Stimulated activated CD8-positive, alpha-beta memory T cell treated with anti-CD3 and anti-CD28 coated beads, Interleukin-12 subunit alpha, Interleukin-12 subunit beta, amount 100 ng/mL, for 1 hour (primary cell): ENCODE data around the gene POM121L12.

Experiments used
- DNase-seq: peaks from one replicate; pipeline ENCODE4 v3.0.0-alpha.2; 2020; ENCODE audit warnings: low read depth

Gene POM121L12

DNA sequence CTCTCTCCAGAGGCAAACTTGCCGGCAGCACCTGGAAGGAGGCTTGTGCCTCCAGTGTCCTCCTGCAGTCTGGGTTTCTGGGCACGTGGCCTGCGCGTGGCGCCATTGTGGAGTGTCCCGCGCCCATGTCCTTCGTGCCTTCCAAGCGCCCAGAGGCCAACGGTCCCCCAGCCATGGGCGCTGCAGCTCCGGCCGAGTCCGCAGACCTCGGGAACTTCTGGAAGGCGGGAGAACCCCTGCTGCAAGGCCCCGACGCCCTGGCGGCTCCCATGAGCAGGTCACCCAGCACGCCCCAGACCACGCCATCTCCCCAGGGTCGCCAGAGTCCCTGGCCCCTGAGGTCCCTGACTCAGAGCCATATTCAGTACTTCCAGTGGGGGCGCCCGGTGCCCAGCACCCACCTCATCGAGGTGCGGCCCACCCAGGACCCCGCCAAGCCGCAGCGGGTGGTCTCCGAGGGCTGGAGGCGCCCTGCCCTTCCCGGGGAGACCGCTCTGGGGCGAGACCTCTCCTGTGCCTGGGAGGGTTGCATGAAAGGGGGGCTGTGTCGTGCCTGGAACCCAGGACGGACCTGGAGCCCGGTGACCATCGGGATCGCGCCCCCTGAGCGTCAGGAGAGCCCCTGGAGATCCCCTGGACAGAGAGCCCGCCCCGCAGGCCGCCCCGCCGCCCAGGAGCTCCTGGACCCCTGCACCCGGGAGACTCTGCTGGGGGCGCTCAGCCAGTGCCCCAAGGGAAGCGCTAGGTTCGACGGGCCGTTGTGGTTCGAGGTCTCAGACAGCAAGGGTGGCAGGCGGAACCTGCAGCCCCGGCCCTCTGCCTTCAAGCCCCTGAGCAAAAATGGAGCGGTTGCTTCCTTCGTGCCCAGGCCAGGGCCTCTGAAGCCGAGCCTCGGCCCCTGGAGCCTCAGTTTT lies at the start of gene POM121L12:
Gene POM121L12, plus strand, starts transcription at position 135 of the 914 bp plus-strand sequence. Its CDS starts 39 bp downstream, at position 174.
- DNase-seq: no peak

DNA sequence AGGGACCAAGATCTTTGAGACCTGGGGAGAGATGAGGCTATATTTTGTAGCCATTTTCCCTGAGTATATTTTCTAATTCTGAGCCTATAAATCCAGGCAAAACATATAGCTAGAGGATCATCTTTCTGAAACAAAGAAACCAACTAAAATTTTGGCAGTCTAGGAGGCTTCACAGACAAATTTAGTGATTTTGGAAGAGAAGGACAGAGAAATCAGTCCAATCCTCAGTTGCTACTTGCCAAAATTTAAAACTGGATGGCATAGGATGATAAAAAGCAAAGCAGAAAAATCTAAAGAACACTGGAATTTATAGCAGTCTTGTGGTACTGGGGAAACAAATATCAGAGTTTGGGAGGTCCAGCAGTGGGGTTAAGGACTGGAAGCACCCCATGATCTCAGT lies 43.4 kb upstream of the POM121L12 start:
- DNase-seq: no peak

DNA sequence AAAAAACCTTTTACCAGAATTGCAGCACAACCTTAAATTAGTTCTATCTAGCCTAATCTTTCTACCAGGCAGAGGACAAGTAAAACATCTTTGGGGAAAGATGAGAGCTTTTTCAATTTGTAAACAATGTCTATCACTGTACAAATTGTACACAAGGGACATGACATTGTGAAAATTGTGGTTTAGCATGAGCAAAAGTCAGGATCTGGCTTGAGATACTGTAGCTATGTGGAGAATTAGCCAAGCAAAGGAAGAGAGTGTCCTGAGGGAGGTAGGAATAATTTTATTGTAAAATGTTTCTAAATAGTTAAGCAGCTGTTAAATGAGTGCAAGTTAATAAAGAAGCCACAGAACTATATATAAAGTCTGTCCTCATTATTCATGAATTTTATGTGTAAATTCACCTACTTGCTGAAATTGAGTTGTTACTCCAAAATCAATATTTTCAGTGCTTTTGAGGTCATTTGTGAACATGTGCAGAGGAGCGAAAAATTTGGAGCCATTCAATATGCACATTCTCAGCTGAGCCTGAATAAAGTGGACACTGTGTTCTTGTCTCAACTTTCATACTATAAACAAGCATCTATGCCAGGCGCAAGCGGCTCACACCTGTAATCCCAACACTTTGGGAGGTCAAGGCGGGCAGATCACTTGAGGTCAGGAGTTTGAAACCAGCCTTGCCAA lies 42.8 kb upstream of the POM121L12 start:
- no peak for DNase-seq

DNA sequence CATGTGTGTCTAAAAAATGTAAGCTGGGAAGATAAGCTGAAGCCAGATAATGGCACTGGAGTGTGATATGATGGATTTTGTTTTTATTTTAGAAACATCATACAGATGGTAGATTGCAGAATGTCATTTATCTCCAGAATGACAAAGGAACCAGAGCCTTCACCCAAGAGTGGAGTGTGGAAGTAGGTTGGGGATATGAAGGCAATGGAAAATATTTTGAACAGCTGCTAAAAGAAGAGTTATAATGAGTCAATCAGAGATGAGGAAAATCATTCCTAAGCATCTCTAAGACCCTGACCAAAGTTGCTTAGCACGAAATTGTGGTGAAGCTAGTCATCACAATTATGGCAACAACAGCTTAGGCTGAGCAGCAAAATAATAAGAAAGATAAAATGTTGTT lies 39.8 kb upstream of the POM121L12 start:
- DNase-seq: no peak

DNA sequence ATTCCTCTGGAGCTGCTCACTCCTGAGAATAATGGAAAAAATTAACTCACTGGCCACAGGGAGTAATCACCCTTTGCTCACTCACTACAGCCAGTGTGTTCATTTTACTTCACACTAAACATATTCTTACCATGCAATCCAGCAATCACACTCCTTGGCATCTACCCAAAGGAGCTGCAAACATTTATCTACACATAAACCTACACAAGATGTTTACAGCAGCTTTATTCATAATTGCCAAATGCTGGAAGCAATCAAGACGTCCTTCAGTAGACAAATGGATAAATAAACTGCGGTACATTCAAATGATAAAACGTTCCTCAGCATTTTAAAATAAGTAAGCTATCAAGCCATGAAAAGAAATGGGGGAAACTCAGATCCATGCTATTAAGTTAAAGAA lies 34.2 kb upstream of the POM121L12 start:
- no peak for DNase-seq

DNA sequence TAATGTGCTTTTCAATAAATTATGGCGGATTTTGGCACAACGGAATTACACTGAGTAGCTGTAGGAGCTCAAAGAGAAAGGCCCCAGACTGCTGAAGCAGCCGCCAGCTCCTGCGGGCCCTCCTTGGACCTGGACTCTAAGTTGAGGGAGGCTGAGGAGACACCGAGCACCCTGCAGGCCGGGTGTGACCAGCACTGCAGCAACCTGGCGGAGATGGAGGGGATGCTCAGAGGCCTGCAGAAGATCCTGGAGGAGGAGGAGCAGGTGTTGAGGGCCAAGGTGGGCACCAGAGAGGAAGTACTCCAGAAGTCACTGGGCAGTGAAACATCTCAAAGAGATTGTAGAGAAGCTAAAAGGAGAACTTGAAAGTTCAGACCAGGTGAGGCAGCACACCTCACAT lies 33.0 kb upstream of the POM121L12 start:
- no peak for DNase-seq

DNA sequence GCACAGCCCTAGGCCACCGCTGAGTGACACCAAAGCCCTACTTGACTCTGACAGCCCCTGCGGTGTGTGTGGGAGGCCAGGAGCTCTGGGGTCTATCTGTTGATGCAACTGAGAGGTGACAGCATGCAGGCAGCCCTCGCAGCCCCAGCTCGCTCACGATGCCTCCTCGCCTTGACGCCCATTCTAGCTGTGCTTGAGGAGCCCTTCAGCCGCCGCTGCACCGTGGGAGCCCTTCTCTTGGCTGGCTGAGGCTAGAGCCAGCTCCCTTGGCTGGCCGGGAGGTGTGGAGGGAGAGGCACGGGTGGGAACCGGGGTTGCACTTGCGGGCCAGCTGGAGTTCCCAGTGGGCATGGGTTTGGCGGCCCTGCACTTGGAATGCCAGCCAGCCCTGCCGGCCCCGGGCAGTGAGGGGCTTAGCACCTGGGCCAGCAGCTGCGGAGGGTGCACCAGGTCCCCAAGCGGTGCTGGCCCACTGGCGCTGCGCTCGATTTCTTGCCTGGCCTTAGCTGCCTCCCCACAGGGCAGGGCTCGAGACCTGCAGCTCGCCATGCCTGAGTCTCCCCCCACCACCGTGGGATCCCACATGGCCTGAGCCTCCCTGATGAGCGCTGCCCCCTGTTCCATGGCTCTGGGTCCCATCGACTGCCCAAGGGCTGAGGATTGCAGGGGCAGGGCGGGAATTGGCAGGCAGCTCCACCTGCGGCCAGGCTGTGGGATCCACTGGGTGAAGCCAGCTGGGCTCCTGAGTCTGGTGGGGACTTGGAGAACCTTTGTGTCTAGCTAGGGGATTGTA lies 31.6 kb upstream of the POM121L12 start:
- DNase-seq: no peak

DNA sequence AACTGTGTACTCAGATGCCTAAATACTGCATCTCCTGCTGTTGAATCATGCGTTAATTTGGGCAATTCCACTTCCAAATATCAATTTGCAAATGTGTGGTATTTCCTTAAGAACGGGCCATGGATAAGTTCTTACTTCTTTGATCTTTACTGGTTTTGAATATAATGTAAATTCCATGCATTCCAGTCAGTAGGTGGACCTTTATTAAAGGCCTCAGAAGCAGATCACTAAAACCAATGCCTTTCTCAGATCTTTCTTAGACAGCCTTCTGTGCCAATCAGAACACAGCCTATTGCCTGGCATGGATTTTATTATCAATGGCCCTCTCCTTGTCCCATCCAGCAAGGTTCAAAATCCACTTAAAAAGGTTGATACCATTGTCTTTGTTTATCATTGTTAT lies 21.5 kb upstream of the POM121L12 start:
- no peak for DNase-seq

DNA sequence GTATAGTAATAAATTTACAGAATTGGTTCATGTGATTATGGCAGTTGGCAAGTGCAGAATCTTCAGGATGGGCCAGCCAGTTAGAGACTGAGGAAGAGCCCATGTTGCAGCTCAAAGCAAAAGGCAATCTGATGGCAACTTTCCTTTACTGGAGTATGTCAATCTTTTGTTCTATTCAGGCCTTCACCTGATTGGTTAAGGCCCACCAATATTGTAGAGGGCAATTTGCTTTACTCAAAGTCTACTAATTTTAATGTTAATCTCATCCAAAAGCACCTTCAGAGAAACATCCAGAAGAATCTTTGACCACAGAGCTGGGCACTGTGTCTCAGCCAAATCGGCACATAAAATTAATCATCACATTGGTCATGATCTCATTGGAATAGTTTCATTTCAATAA lies 20.0 kb upstream of the POM121L12 start:
- no peak for DNase-seq

DNA sequence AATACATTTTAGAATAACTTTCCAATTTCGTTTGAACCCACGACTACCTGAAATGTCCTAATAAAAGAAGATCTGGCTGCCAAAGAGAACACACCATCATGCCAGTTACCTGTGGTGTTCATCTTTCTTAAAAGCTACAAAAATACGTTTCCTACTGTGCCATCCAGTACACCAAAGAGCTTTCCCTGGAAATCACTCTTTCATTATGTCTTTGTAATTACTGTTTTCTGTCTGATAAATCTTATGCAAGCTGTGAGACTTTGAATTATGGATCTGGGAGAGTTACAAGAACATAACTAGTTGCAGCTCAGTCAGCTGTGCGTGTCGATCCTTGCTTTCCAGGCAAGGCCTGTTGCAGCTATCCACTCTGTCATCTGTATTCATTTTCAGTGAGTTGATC lies 12.5 kb upstream of the POM121L12 start:
- DNase-seq: no peak

DNA sequence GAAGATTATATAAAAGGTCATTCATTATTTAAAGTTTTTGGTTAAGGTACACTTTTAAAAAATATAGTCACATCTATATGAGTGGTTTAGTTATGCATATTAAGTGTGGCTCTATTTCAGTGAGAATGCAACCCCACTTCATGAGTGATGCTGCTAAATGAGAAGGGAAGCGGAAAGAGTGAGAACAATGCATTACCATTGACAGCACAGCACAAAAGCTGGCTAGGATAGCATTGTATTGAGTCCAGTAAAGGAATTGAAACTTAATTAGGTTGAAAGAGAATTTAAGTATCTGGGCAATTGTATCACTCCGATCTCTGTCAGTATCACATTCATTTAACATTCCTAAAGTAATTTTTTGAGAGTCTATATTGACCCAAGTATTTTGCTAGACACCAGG lies 13.2 kb downstream of the POM121L12 start:
- no peak for DNase-seq

DNA sequence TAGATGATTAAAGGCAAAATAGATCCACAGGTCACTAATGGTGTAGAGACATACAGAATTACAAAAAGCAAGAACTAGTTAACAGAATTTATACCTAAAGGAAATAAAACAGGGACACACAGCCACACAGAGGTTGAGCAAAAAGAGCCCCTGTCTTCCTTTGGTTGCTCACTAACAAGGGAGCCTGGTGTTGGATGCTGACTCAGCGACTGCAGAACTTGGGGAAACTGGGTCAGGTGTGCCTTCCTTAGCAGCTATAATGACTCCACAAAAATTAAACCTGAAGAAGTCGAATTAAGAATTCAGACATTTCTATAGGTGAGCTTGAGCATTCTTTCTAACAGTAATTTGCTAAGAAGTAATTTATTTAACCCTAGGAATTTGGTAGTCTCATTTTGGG lies 15.0 kb downstream of the POM121L12 start:
- DNase-seq: no peak

DNA sequence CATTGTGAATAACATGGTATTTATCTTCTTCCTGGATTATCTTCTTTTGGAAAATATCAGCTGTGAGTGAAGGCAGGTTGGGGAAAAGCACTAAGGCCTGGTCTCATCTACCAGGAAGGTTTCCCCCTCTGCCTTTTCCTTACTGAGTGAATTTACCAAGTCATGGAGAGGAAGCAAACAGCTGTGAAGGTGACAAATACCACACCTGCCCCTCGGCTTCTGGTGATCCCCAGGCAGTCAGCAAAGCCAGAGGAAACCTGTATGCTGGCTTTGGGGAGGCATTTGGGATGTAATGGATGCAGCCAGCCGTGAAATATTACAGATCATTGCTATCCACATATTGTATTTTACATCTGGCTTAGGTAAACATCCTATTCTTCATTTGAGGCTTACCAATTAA lies 24.2 kb downstream of the POM121L12 start:
- DNase-seq: no peak

DNA sequence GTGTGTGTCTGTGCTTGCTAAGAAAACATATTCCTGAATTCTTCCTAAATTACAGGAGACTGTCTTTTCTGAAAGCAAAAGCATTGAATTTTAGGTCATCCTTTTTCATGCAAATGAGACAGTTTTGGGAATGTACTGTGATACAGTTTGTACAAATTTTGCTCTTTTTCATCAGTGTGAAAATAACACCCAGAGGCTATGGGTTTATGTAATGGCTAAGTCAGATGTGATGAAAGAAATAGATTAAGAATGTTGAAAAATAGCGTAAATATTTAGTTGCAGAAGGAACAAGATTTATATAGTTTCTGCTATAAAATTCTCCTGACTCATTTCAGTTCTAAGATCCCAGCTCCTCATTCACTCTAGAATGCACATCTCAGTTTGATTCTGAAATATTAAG lies 24.6 kb downstream of the POM121L12 start:
- DNase-seq: no peak

DNA sequence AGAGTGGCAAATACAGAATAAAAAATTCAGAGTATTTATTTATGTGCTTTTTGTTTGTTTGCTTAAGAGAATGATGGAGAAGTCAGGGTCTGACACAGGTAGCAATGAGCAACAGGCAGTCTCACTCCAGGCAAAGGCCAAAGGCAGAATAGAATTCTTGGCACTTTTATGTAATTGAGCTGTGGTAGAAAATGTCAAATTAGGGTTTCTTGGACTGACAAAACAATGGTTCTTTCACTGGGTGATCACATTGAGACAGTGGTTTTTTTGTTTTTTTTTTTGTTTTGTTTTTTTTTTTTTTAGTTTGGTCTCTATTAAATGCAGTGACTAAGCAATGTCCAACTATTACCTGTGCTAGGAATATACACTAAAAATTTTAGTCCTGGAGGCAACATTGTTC lies 27.4 kb downstream of the POM121L12 start:
- no peak for DNase-seq

DNA sequence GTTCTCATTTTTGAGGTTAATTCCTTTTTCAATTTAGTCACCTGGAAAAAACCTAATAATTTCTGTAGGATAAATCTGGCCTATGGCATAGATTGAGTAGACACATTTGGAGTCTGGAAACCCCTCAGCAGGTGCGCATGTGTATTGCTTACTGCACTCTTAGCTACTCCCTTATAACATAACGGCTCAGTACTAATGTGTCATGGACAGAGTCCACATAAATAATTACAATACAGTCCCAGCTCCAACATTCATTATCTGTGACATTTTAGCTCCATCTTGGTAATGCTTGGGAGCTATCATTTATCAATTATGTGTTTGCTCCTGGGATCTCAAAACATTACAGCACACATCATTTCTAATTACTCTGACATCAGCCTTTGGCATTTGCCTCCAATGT lies 33.2 kb downstream of the POM121L12 start:
- DNase-seq: no peak

DNA sequence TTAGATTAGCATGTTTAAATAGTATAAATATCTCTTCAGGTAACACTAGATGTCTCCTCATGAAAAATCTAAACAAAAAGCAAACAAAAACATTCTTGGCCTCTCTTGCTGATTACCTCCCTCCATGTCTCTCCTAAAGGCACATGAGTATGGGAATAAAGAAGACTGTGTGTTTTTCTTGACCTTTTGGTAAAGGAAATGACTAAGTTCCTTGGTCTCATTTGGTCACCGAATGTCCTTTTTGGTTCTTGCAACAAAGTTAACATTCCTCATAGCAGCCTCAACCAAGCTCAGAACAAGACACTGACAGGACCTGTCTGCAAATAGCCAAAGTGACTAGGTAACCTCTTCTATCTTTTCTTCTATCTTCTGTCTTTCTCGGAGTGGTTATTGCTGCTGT lies 35.5 kb downstream of the POM121L12 start:
- no peak for DNase-seq
